Stomach (tissue), 9 donors: ENCODE data around the gene TACC3. TPM values are rescaled to one million over a fixed set of nuclear protein-coding genes. Genes with fewer than 3 reads are reported as not detected.
A peak's percentile ranks its signal among the peaks of the same experiment; 100 is the strongest.

Experiments
- DNase-seq, 2 donors: peaks; one replicate each; pipeline versions ENCODE4 v3.0.0 to v3.0.0-alpha.2; 2013 to 2019
- H3K27ac ChIP-seq, 5 donors: fragments of 200-600 bp in 4 of 5; sonication (generic) in 4 of 5; one replicate each; pipeline ENCODE4 v1.5.1; 2013 to 2019; ENCODE audit warnings: mild to moderate bottlenecking in 1 of 5, moderate library complexity in 1 of 5
- H3K27me3 ChIP-seq, 3 donors: fragments of 200-600 bp; sonication (generic); one replicate each; pipeline ENCODE4 v1.5.1; 2017 to 2019; ENCODE audit warnings: mixed run types in 1 of 3
- H3K36me3 ChIP-seq, 4 donors: fragments of 200-600 bp; sonication (generic); 1 replicate in 3 of 4; 2 replicates in 1 of 4; pipeline ENCODE4 v1.5.1; 2016 to 2019
- H3K4me1 ChIP-seq, 4 donors: fragments of 200-600 bp; sonication (generic); one replicate each; pipeline ENCODE4 v1.5.1; 2016 to 2019
- H3K4me3 ChIP-seq, 4 donors: fragments of 200-600 bp; sonication (generic) in 3 of 4; one replicate each; pipeline ENCODE4 v1.5.1; 2016 to 2019; ENCODE audit warnings: mild to moderate bottlenecking in 1 of 4
- H3K9me3 ChIP-seq, 4 donors: fragments of 200-600 bp; sonication (generic); one replicate each; pipeline ENCODE4 v1.5.1; 2016 to 2019
- CTCF ChIP-seq, 7 experiments: fragments of 450-650 bp in 4 of 7; fragments of 200-600 bp in 3 of 7; sonication (generic) in 3 of 7; IDR thresholded peaks; one replicate each; pipeline ENCODE4 v1.5.1; 2016 to 2019; ENCODE audit warnings: antibody characterized with exemption in 7 of 7, control low read depth in 2 of 7, mild to moderate bottlenecking in 1 of 7
- EP300 ChIP-seq: sonication (generic); formaldehyde crosslinking; IDR thresholded peaks from one replicate; pipeline ENCODE4 v1.6.1; 2017; ENCODE audit warnings: antibody characterized with exemption
- POLR2A ChIP-seq, 4 donors: fragments of 450-650 bp; IDR thresholded peaks; one replicate each; pipeline ENCODE4 v1.6.1; 2016; ENCODE audit warnings: antibody characterized with exemption in 4 of 4, control low read depth in 2 of 4, mild to moderate bottlenecking in 1 of 4, moderate library complexity in 1 of 4
- POLR2AphosphoS5 ChIP-seq, 3 donors: sonication (generic); formaldehyde crosslinking; IDR thresholded peaks; one replicate each; pipeline ENCODE4 v1.6.1; 2016; ENCODE audit warnings: antibody characterized with exemption in 3 of 3
- WGBS, 5 donors: extraction: QIAGEN DNeasy Blood & Tissue Kit in 3 of 5; methylation state at CpG; one replicate each; pipeline versions ENCODE4 v1.1.5 to v1.1.7; 2013 to 2018; 5-methylcytosine and 5-hydroxymethylcytosine counted together
- intact Hi-C: fragments of 100-400 bp; cut with DNase I; formaldehyde crosslinking; loops from one replicate; pipeline ENCODE4 v1.15.1; 2023; ENCODE audit warnings: low total_unique reads
- polyA plus RNA-seq, 3 donors: library from polyadenylated mRNA; stranded (reverse); fragments of 200-250 nt; gene quantifications; one replicate each; pipeline ENCODE4 v1.2.3, GENCODE V29; 2013
- total RNA-seq, 5 donors: library from RNA; depleted of rRNA; stranded (reverse); fragments of >200 nt; gene quantifications; one replicate each; pipeline versions ENCODE4 v1.1.0 to v1.2.3, GENCODE V29; 2014 to 2016
- donor health status: healthy with polysubstance abuse.
- donor health status: Bipolar disorder and iron deficiency.
- donor health status: healthy.

TACC3 gene
- total and polyA plus RNA-seq, 8 donors: 7.2 to 74.1 (median 24.8) TPM

GRCh38 chr4:1745697-1746096 lies 24.4 kb downstream of the TACC3 start:
- H3K4me3 ChIP-seq: no peak overlapping the region
- H3K36me3 ChIP-seq: peaks cover 0 to 42% (median 28%) of the 10 kb centered on the region in 4 donors
- intact Hi-C loops: loop anchor here (5.0 kb wide), 1 partner anchor 67 kb away; no protein-coding TSS in a partner anchor
- H3K27me3 ChIP-seq: peaks cover 0 to 30% (median 4%) of the 10 kb centered on the region in 3 donors
- WGBS, 5 donors: 82 to 88% (median 86%) methylated on average over 9 to 12 of the region's 12 CpGs
- H3K9me3 ChIP-seq: no peaks in the 10 kb centered on the region
- H3K4me1 ChIP-seq: peaks cover 16 to 26% (median 21%) of the 10 kb centered on the region in 4 donors
- no peak for DNase-seq
- no peak overlapping the region for H3K27ac ChIP-seq
- TF ChIP-seq POLR2AphosphoS5 (IDR thresholded peaks at IDR 0.05) (no peak), CTCF (IDR thresholded peaks at IDR 0.05) (no peak), EP300 (no peak), POLR2A (IDR thresholded peaks at IDR 0.05) (no peak)

- peak; percentile 80 to 92 for DNase-seq
- H3K27me3 ChIP-seq: peaks cover 0 to 30% (median 4%) of the 10 kb centered on the region in 3 donors
- H3K27ac ChIP-seq: peak overlapping the region in 1 of 5 donors; percentile 53
- H3K36me3 ChIP-seq: peaks cover 0 to 36% (median 22%) of the 10 kb centered on the region in 4 donors
- 17 to 24% (median 18%) methylated on average over 6 to 17 of the region's 17 CpGs for WGBS, 5 donors
- H3K9me3 ChIP-seq: no peaks in the 10 kb centered on the region
- intact Hi-C loops: loop anchor here (5.0 kb wide), 1 partner anchor 66 kb away; no protein-coding TSS in a partner anchor
- peaks cover 16 to 26% (median 21%) of the 10 kb centered on the region in 4 donors for H3K4me1 ChIP-seq
- TF ChIP-seq POLR2A (IDR thresholded peaks at IDR 0.05) (no peak), POLR2AphosphoS5 (IDR thresholded peaks at IDR 0.05) (no peak), EP300 (no peak), CTCF (IDR thresholded peaks at IDR 0.05) (peak in 5 of 7 experiments; percentile 68 to 84 (median 80))
- H3K4me3 ChIP-seq: no peak overlapping the region
Measured at GRCh38 chr4:1746265-1746691, 25.0 kb downstream of the TACC3 start.

- Histone ChIP-seq H3K4me1 (peaks cover 21 to 34% (median 26%) of the 10 kb centered on the region in 4 donors), H3K4me3 (no peak overlapping the region), H3K27ac (peak overlapping the region in 2 of 5 donors; percentile 50 to 53), H3K9me3 (no peaks in the 10 kb centered on the region), H3K36me3 (peaks cover 0 to 28% (median 16%) of the 10 kb centered on the region in 4 donors), H3K27me3 (peaks cover 0 to 30% (median 4%) of the 10 kb centered on the region in 3 donors)
- DNase-seq: peak in 1 of 2 donors; percentile 56
- 34 to 73% (median 59%) methylated on average over 3 to 33 of the region's 33 CpGs for WGBS, 5 donors
- no peak for TF ChIP-seq POLR2AphosphoS5 (IDR thresholded peaks at IDR 0.05)
- no peak for TF ChIP-seq POLR2A (IDR thresholded peaks at IDR 0.05)
- no peak for TF ChIP-seq EP300
- TF ChIP-seq CTCF (IDR thresholded peaks at IDR 0.05): no peak
- intact Hi-C loops: loop anchor here (5.0 kb wide), 1 partner anchor 65 kb away; no protein-coding TSS in a partner anchor
Measured at GRCh38 chr4:1746919-1747602, 25.7 kb downstream of the TACC3 start.

GRCh38 chr4:1747603-1747967 lies 26.3 kb downstream of the TACC3 start:
- H3K36me3 ChIP-seq: peaks cover 0 to 24% (median 13%) of the 10 kb centered on the region in 4 donors
- no peak for DNase-seq
- TF ChIP-seq EP300: no peak
- TF ChIP-seq CTCF (IDR thresholded peaks at IDR 0.05): no peak
- TF ChIP-seq POLR2AphosphoS5 (IDR thresholded peaks at IDR 0.05): no peak
- TF ChIP-seq POLR2A (IDR thresholded peaks at IDR 0.05): no peak
- H3K4me1 ChIP-seq: peaks cover 26 to 39% (median 32%) of the 10 kb centered on the region in 4 donors
- intact Hi-C loops: loop anchor here (5.0 kb wide), 1 partner anchor 65 kb away; no protein-coding TSS in a partner anchor
- no peaks in the 10 kb centered on the region for H3K9me3 ChIP-seq
- H3K27ac ChIP-seq: peak overlapping the region in 1 of 5 donors; percentile 53
- 60 to 84% (median 79%) methylated on average over 4 to 16 of the region's 16 CpGs for WGBS, 5 donors
- no peak overlapping the region for H3K4me3 ChIP-seq
- H3K27me3 ChIP-seq: peaks cover 0 to 34% (median 4%) of the 10 kb centered on the region in 3 donors
